Measurements from ENCODE around the gene SELP. TPM values are rescaled to one million over a fixed set of nuclear protein-coding genes. Genes with fewer than 3 reads are reported as not detected.

The SELP gene
- total RNA-seq, 1 donor from 2014 or later, result not detected

DNA sequence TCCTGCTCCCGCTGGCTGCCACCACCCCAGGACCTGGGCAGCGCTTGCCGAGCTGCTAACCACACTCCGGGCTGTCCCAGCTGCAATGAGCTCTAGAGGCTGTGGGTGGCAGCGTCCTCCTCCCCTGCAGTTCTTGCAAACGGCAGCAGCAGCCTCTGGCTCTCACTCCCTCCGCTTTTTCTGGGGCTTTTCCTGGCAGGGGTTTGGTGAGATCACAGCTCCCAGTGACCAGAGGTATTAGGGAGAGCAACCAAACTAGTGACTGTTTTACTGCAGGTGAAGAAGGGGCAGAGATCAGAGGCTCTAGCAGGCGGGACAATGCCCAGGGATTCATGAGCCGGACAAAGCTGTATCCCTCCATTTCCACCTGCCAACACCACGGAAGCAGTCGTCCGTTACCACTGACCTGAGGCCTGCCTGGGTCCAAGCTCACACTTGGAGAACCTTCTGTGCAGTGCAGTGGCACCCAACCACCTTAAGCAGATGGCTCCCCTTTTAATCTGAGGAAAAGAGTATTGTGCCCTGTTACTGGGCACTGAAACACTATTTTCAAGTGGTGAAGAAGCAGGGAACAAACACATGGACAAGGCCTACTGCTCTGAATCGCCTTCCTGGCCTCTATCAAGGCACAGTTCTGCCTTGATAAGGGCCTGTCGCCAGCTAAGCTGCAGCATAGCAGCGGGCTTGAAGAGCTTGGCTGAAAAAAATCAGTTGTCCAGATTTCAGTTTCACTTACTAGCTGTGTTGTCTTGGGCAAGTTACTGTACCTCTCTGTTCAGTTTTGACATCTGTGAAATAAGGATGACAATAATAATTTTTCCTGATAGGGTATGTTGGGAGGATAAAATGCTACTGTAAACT lies 43.3 kb downstream of the SELP start, which contains the start of gene F5:
TSS of gene F5 (minus strand) at position 87 of the 861 bp plus-strand sequence. CDS start 95 bp downstream, outside the sequence.
- Mint-ChIP-seq H3K27me3 (ENCODE audit: low read depth, unreplicated experiment) (peaks cover 4% of the 10 kb centered on the region), H3K4me1 (ENCODE audit: low read depth, unreplicated experiment) (peaks cover 4% of the 10 kb centered on the region), H3K27ac (ENCODE audit: unreplicated experiment) (peak within 1 kb of the TSS; percentile 7), H3K9me3 (ENCODE audit: unreplicated experiment) (no peaks in the 10 kb centered on the region), H3K4me3 (ENCODE audit: unreplicated experiment) (no peak within 1 kb of the TSS), H3K36me3 (ENCODE audit: low read depth, unreplicated experiment) (no peaks in the 10 kb centered on the region)
- Histone ChIP-seq H3K36me3 (ENCODE audit: insufficient read depth, low read length) (no peaks in the 10 kb centered on the region), H3K4me3 (ENCODE audit: insufficient read depth, low read depth, low read length) (no peak within 1 kb of the TSS), H3K27ac (ENCODE audit: low read depth, low read length) (no peak within 1 kb of the TSS), H3K9me3 (ENCODE audit: insufficient read depth, low read depth, low read length) (no peaks in the 10 kb centered on the region), H3K79me2 (ENCODE audit: insufficient read depth, low read length) (no peaks in the 10 kb centered on the region), H4K20me1 (ENCODE audit: insufficient read depth, low read length) (no peaks in the 10 kb centered on the region), H3K27me3 (ENCODE audit: insufficient read depth, low read length) (peaks cover 9% of the 10 kb centered on the region), H2AFZ (ENCODE audit: low read depth, low read length) (peak within 1 kb of the TSS; percentile 44), H3K4me2 (ENCODE audit: low read length) (peak within 1 kb of the TSS; percentile 32), H3K9ac (ENCODE audit: low read length) (no peak within 1 kb of the TSS), H3K4me1 (ENCODE audit: insufficient read depth, low read length) (no peaks in the 10 kb centered on the region)
- DNase-seq (ENCODE audit: low read depth) (peak; percentile 28), FAIRE-seq (no peak)
- TF ChIP-seq, protein P1, sequence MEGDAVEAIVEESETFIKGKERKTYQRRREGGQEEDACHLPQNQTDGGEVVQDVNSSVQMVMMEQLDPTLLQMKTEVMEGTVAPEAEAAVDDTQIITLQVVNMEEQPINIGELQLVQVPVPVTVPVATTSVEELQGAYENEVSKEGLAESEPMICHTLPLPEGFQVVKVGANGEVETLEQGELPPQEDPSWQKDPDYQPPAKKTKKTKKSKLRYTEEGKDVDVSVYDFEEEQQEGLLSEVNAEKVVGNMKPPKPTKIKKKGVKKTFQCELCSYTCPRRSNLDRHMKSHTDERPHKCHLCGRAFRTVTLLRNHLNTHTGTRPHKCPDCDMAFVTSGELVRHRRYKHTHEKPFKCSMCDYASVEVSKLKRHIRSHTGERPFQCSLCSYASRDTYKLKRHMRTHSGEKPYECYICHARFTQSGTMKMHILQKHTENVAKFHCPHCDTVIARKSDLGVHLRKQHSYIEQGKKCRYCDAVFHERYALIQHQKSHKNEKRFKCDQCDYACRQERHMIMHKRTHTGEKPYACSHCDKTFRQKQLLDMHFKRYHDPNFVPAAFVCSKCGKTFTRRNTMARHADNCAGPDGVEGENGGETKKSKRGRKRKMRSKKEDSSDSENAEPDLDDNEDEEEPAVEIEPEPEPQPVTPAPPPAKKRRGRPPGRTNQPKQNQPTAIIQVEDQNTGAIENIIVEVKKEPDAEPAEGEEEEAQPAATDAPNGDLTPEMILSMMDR (IDR thresholded peaks at IDR 0.05; ENCODE audit: insufficient read depth, low read depth, low read length), result no peak
- no peak for TF ChIP-seq EZH2 (IDR thresholded peaks at IDR 0.05; ENCODE audit: insufficient read depth, low read length)

DNA sequence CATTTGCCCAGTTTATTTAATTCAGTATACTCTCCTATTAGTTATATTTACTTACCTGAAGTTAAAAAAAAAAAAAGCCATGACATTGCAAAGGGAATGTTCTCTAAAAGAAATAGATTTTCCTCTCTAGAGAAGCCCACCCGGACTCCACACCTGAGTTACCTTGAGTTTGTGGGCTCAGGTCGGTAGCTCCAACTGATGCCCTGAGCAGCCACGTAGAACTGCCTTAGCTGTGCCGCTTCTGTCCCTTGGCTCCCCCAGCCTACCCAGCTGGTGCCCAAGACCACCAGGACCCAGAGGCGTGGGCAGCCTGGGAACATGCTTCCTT lies 43.9 kb downstream of the SELP start:
- no peak overlapping the region for H3K27ac ChIP-seq (ENCODE audit: low read depth, low read length)
- peaks cover 9% of the 10 kb centered on the region for H3K27me3 ChIP-seq (ENCODE audit: insufficient read depth, low read length)
- H2AFZ ChIP-seq (ENCODE audit: low read depth, low read length), result peak overlapping the region; percentile 44
- no peaks in the 10 kb centered on the region for H3K4me1 ChIP-seq (ENCODE audit: insufficient read depth, low read length)
- Mint-ChIP-seq H3K36me3 (ENCODE audit: low read depth, unreplicated experiment) (no peaks in the 10 kb centered on the region), H3K27me3 (ENCODE audit: low read depth, unreplicated experiment) (peaks cover 4% of the 10 kb centered on the region), H3K27ac (ENCODE audit: unreplicated experiment) (no peak overlapping the region), H3K9me3 (ENCODE audit: unreplicated experiment) (no peaks in the 10 kb centered on the region), H3K4me1 (ENCODE audit: low read depth, unreplicated experiment) (peaks cover 4% of the 10 kb centered on the region), H3K4me3 (ENCODE audit: unreplicated experiment) (no peak overlapping the region)
- no peaks in the 10 kb centered on the region for H3K36me3 ChIP-seq (ENCODE audit: insufficient read depth, low read length)
- H3K4me2 ChIP-seq (ENCODE audit: low read length), result peak overlapping the region; percentile 32
- no peaks in the 10 kb centered on the region for H3K79me2 ChIP-seq (ENCODE audit: insufficient read depth, low read length)
- H3K9me3 ChIP-seq (ENCODE audit: insufficient read depth, low read depth, low read length), result no peaks in the 10 kb centered on the region
- FAIRE-seq, result no peak
- no peak overlapping the region for H3K9ac ChIP-seq (ENCODE audit: low read length)
- no peak overlapping the region for H3K4me3 ChIP-seq (ENCODE audit: insufficient read depth, low read depth, low read length)
- no peak for DNase-seq (ENCODE audit: low read depth)
- no peaks in the 10 kb centered on the region for H4K20me1 ChIP-seq (ENCODE audit: insufficient read depth, low read length)
- TF ChIP-seq, protein P1 (IDR thresholded peaks at IDR 0.05; ENCODE audit: insufficient read depth, low read depth, low read length), result no peak
- no peak for TF ChIP-seq EZH2 (IDR thresholded peaks at IDR 0.05; ENCODE audit: insufficient read depth, low read length)

GRCh38 chr1:169585181-169585580 lies 44.7 kb downstream of the SELP start:
- no peak overlapping the region for H3K9ac ChIP-seq (ENCODE audit: low read length)
- H3K36me3 Mint-ChIP-seq (ENCODE audit: low read depth, unreplicated experiment), result no peaks in the 10 kb centered on the region
- H3K4me3 ChIP-seq (ENCODE audit: insufficient read depth, low read depth, low read length), result no peak overlapping the region
- TF ChIP-seq, protein P1 (IDR thresholded peaks at IDR 0.05; ENCODE audit: insufficient read depth, low read depth, low read length), result no peak
- TF ChIP-seq EZH2 (IDR thresholded peaks at IDR 0.05; ENCODE audit: insufficient read depth, low read length), result no peak
- no peak for DNase-seq (ENCODE audit: low read depth)
- no peak overlapping the region for H3K4me3 Mint-ChIP-seq (ENCODE audit: unreplicated experiment)
- H3K4me2 ChIP-seq (ENCODE audit: low read length), result no peak overlapping the region
- H4K20me1 ChIP-seq (ENCODE audit: insufficient read depth, low read length), result no peaks in the 10 kb centered on the region
- H3K27me3 Mint-ChIP-seq (ENCODE audit: low read depth, unreplicated experiment), result peaks cover 4% of the 10 kb centered on the region
- H3K9me3 ChIP-seq (ENCODE audit: insufficient read depth, low read depth, low read length), result no peaks in the 10 kb centered on the region
- no peak overlapping the region for H3K27ac ChIP-seq (ENCODE audit: low read depth, low read length)
- no peak for FAIRE-seq
- H3K79me2 ChIP-seq (ENCODE audit: insufficient read depth, low read length), result no peaks in the 10 kb centered on the region
- H3K4me1 Mint-ChIP-seq (ENCODE audit: low read depth, unreplicated experiment), result peaks cover 4% of the 10 kb centered on the region
- peaks cover 9% of the 10 kb centered on the region for H3K27me3 ChIP-seq (ENCODE audit: insufficient read depth, low read length)
- H3K9me3 Mint-ChIP-seq (ENCODE audit: unreplicated experiment), result no peaks in the 10 kb centered on the region
- H3K4me1 ChIP-seq (ENCODE audit: insufficient read depth, low read length), result no peaks in the 10 kb centered on the region
- no peaks in the 10 kb centered on the region for H3K36me3 ChIP-seq (ENCODE audit: insufficient read depth, low read length)
- H2AFZ ChIP-seq (ENCODE audit: low read depth, low read length), result no peak overlapping the region
- H3K27ac Mint-ChIP-seq (ENCODE audit: unreplicated experiment), result no peak overlapping the region

All from astrocyte (in vitro differentiated cells and primary cell).